Sigmoid colon (tissue), 7 donors: Measurements from ENCODE around the gene CAPNS1. TPM values are rescaled to one million over a fixed set of nuclear protein-coding genes. Genes with fewer than 3 reads are reported as not detected.

ENCODE experiments used
- DNase-seq: peaks from one replicate; pipeline ENCODE4 v3.0.0-alpha.2; 2019
- H3K27ac ChIP-seq, 4 donors: fragments of 200-600 bp; sonication (generic); one replicate each; pipeline ENCODE4 v1.5.1; 2016 to 2019; ENCODE audit warnings: mild to moderate bottlenecking in 1 of 4
- H3K27me3 ChIP-seq, 3 donors: fragments of 200-600 bp; sonication (generic); one replicate each; pipeline ENCODE4 v1.5.1; 2019; ENCODE audit warnings: mild to moderate bottlenecking in 1 of 3
- H3K36me3 ChIP-seq, 4 donors: fragments of 200-600 bp; sonication (generic); one replicate each; pipeline ENCODE4 v1.5.1; 2016 to 2019
- H3K4me1 ChIP-seq, 4 donors: fragments of 200-600 bp; sonication (generic); one replicate each; pipeline ENCODE4 v1.5.1; 2017 to 2019
- H3K4me3 ChIP-seq, 4 donors: fragments of 200-600 bp; sonication (generic); one replicate each; pipeline ENCODE4 v1.5.1; 2017 to 2019; ENCODE audit warnings: mild to moderate bottlenecking in 2 of 4, moderate library complexity in 1 of 4
- H3K9me3 ChIP-seq, 4 donors: fragments of 200-600 bp in 3 of 4; sonication (generic) in 3 of 4; one replicate each; pipeline versions ENCODE4 v1.5.1 to v1.6.1; 2013 to 2019
- EP300 ChIP-seq, 4 donors: sonication (generic); formaldehyde crosslinking; IDR thresholded peaks; one replicate each; pipeline ENCODE4 v1.6.1; 2017; ENCODE audit warnings: antibody characterized with exemption in 4 of 4
- POLR2A ChIP-seq, 2 donors: fragments of 450-650 bp; IDR thresholded peaks; one replicate each; pipeline ENCODE4 v1.6.1; 2016; ENCODE audit warnings: antibody characterized with exemption in 2 of 2, mild to moderate bottlenecking in 2 of 2, moderate library complexity in 2 of 2
- POLR2AphosphoS5 ChIP-seq, 4 donors: sonication (generic); formaldehyde crosslinking; IDR thresholded peaks; one replicate each; pipeline ENCODE4 v1.6.1; 2017; ENCODE audit warnings: antibody characterized with exemption in 4 of 4
- WGBS, 2 donors: extraction: QIAGEN DNeasy Blood & Tissue Kit; methylation state at CpG; one replicate each; pipeline ENCODE4 v1.1.7; 2013; 5-methylcytosine and 5-hydroxymethylcytosine counted together
- intact Hi-C: fragments of 100-400 bp; cut with DNase I; formaldehyde crosslinking; loops from one replicate; pipeline ENCODE4 v1.15.1; 2023
- polyA plus RNA-seq, 3 donors: library from polyadenylated mRNA; stranded (reverse); fragments of 200-250 nt; gene quantifications; one replicate each; pipeline ENCODE4 v1.2.3, GENCODE V29; 2013
- total RNA-seq, 4 donors: library from RNA; depleted of rRNA; stranded (reverse); fragments of >200 nt; gene quantifications; one replicate each; pipeline ENCODE4 v1.1.0, GENCODE V29; 2016
- TF ChIP-seq, protein P1 (sequence below), 4 experiments: fragments of 450-650 bp in 3 of 4; fragments of 200-600 bp in 1 of 4; IDR thresholded peaks; one replicate each; pipeline ENCODE4 v1.5.1; 2016 to 2019; ENCODE audit warnings: antibody characterized with exemption in 4 of 4, mild to moderate bottlenecking in 3 of 4, moderate library complexity in 2 of 4
- donor health status: healthy with polysubstance abuse.
- donor health status: Bipolar disorder and iron deficiency.
- donor health status: healthy.

Gene CAPNS1
- total and polyA plus RNA-seq, 7 donors: 101 to 938 (median 116) TPM

DNA sequence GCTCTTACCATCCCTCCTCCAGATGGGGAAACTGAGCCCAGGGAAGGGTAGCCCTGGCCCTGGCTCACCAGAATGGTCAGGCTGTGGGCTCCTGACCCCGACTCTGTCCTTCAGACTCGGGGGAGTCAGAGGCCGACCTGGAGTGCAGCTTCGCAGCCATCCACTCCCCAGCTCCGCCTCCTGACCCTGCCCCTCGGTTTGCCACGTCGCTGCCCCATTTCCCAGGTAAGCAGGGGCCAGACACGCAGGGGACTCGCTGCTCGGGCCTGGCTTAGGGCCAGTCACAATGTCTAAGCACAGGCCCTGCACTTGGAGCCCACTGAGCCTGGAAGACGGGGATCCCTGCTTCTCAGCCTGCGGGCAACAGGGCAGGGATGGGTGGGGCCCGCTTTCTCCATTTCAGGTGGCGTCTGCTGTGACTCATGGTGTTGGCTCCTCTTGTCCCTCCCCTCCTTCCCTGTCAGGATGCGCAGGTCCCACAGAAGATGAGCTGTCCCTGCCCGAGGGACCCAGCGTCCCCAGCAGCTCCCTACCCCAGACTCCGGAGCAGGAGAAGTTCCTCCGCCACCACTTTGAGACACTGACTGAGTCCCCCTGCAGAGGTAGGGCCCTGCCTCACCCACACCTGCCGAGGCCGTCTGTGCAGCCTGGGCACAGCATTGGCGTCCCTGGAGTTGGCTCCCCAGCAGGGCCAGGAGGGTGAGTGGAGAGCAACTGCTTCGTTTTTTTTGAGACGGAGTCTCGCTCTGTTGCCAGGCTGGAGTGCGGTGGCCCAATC, 38.1 kb upstream of the CAPNS1 start:
- intact Hi-C loops: no loop called here
- WGBS, 2 donors: 91 to 94% methylated on average over 27 of the region's 27 CpGs

DNA sequence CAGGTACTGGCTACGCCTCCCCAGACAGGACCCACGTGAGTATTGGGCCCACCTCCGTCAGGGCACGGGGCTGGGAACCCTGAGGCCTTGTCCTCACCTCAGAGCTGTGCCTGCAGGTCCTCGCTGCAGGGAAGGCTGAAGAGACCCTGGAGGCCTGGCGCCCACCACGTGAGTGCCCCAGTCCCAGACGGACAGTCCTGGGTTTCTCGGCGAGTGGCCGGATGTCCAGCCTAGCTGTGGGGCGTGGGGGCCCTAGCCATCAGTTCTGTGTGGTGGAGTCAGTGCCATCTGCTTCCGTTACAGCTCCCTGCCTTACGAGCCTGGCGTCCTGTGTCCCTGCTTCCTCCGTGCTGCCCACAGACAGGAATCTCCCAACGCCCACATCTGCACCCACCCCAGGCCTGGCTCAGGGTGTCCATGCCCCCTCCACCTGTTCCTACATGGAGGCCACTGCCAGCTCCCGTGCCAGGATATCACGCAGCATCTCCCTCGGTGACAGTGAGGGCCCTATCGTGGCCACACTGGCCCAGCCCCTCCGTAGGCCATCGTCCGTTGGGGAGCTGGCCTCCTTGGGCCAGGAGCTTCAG, 36.7 kb upstream of the CAPNS1 start:
- no peak for TF ChIP-seq POLR2A (IDR thresholded peaks at IDR 0.05)
- TF ChIP-seq EP300 (IDR thresholded peaks at IDR 0.05): no peak
- TF ChIP-seq POLR2AphosphoS5 (IDR thresholded peaks at IDR 0.05): no peak
- Histone ChIP-seq H3K4me1 (no peaks in the 10 kb centered on the region), H3K27ac (no peak overlapping the region), H3K9me3 (no peaks in the 10 kb centered on the region), H3K36me3 (peaks cover 0 to 6% (median 0%) of the 10 kb centered on the region in 4 donors), H3K27me3 (no peaks in the 10 kb centered on the region), H3K4me3 (no peak overlapping the region)
- 92 to 94% methylated on average over 24 of the region's 24 CpGs for WGBS, 2 donors
- intact Hi-C loops: no loop called here
- DNase-seq: no peak

More for the DNA sequence above, 38.1 kb upstream of the CAPNS1 start:
- Histone ChIP-seq H3K36me3 (peaks cover 0 to under 1% (median 0%) of the 10 kb centered on the region in 4 donors), H3K9me3 (no peaks in the 10 kb centered on the region), H3K4me1 (no peaks in the 10 kb centered on the region), H3K27me3 (no peaks in the 10 kb centered on the region), H3K27ac (no peak overlapping the region), H3K4me3 (no peak overlapping the region)
- DNase-seq: no peak
- TF ChIP-seq, protein P1, sequence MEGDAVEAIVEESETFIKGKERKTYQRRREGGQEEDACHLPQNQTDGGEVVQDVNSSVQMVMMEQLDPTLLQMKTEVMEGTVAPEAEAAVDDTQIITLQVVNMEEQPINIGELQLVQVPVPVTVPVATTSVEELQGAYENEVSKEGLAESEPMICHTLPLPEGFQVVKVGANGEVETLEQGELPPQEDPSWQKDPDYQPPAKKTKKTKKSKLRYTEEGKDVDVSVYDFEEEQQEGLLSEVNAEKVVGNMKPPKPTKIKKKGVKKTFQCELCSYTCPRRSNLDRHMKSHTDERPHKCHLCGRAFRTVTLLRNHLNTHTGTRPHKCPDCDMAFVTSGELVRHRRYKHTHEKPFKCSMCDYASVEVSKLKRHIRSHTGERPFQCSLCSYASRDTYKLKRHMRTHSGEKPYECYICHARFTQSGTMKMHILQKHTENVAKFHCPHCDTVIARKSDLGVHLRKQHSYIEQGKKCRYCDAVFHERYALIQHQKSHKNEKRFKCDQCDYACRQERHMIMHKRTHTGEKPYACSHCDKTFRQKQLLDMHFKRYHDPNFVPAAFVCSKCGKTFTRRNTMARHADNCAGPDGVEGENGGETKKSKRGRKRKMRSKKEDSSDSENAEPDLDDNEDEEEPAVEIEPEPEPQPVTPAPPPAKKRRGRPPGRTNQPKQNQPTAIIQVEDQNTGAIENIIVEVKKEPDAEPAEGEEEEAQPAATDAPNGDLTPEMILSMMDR (IDR thresholded peaks at IDR 0.05): no peak
- no peak for TF ChIP-seq POLR2AphosphoS5 (IDR thresholded peaks at IDR 0.05)
- no peak for TF ChIP-seq EP300 (IDR thresholded peaks at IDR 0.05)

DNA sequence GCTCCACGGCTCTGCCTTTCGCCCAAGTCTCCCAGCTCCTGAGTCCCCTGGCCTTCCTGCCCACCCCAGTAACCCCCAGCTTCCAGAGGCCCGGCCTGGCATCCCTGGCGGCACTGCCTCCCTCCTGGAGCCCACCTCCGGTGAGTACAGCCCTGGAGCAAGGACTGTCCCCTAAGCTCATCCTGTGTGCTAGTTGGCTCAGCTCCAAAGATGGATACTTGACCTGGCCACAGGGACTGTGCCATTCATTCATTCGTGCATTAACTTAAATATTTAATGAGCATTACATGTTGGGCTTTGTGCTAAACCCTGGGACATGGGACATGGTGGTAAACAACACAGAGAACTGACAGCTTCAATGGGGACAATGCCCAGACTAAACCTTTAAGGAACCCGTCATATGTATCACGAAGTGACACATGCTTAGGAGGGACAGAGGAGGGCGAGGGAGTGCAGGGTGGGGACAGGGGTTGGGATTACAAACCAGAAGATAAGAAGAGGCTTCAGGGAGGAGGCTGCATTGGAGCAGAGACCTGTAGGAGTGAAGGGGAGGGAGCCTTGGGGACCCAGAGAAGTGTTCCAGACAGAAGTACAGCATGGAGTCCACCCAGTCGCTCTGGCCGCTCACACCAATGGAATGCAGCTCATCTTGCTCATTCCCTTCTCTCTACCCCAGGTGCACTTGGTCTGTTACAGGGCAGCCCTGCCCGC, 35.9 kb upstream of the CAPNS1 start:
- Histone ChIP-seq H3K36me3 (peaks cover 0 to 11% (median 0%) of the 10 kb centered on the region in 4 donors), H3K27me3 (no peaks in the 10 kb centered on the region), H3K4me3 (no peak overlapping the region), H3K4me1 (no peaks in the 10 kb centered on the region), H3K27ac (no peak overlapping the region), H3K9me3 (no peaks in the 10 kb centered on the region)
- 94 to 95% methylated on average over 12 of the region's 12 CpGs for WGBS, 2 donors
- intact Hi-C loops: no loop called here
- DNase-seq: no peak
- TF ChIP-seq POLR2AphosphoS5 (IDR thresholded peaks at IDR 0.05): no peak
- TF ChIP-seq, protein P1 (IDR thresholded peaks at IDR 0.05): no peak
- TF ChIP-seq EP300 (IDR thresholded peaks at IDR 0.05): no peak
- no peak for TF ChIP-seq POLR2A (IDR thresholded peaks at IDR 0.05)

DNA sequence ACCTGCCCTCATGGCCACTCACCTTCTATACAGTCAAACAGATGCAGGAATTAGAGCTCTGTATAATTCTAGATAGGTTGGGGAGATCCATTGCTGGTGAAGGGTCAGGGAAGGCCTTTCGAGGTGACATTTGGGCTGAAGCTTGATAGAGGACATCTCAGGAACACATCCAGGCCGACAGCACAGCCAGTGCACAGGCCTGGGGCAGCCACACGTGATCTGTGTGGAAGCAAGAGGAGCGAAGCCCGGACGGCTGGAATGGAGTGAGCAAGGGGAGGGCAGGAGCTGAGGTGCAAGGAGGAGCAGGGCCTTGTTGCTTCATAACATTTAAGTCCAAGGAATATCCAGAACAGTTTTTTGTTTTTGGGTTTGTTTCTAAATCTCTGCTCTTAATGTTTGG, 33.4 kb upstream of the CAPNS1 start:
- Histone ChIP-seq H3K36me3 (peaks cover 0 to 23% (median 1%) of the 10 kb centered on the region in 4 donors), H3K27ac (no peak overlapping the region), H3K9me3 (no peaks in the 10 kb centered on the region), H3K4me1 (no peaks in the 10 kb centered on the region), H3K4me3 (no peak overlapping the region), H3K27me3 (no peaks in the 10 kb centered on the region)
- no peak for DNase-seq
- intact Hi-C loops: no loop called here
- WGBS, 2 donors: 94 to 95% methylated on average over 6 of the region's 6 CpGs
- TF ChIP-seq, protein P1 (IDR thresholded peaks at IDR 0.05): no peak
- TF ChIP-seq EP300 (IDR thresholded peaks at IDR 0.05) (no peak), POLR2AphosphoS5 (IDR thresholded peaks at IDR 0.05) (no peak), POLR2A (IDR thresholded peaks at IDR 0.05) (no peak)

DNA sequence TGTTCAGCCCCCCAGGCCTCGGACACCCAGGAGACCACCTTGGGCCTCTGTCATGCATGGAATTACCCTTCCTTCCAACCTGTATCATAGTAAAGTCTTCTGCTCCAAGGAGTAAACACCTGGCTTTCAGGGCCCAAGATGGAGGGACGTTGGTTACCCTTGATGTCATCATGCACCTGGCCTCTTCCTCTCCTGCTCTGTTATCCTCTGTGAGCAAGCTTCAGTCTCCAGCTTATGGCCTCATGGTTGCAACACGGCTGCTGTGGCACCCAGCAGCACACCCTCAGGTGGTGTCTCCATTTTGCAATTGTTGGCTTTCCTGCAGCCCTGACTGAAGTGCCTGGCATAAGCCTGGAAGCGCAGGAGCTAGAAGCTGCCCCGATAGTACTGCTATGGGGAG, 32.9 kb upstream of the CAPNS1 start:
- H3K27me3 ChIP-seq: no peaks in the 10 kb centered on the region
- TF ChIP-seq, protein P1 (IDR thresholded peaks at IDR 0.05): no peak
- TF ChIP-seq POLR2A (IDR thresholded peaks at IDR 0.05): no peak
- TF ChIP-seq POLR2AphosphoS5 (IDR thresholded peaks at IDR 0.05): no peak
- TF ChIP-seq EP300 (IDR thresholded peaks at IDR 0.05): no peak
- no peaks in the 10 kb centered on the region for H3K9me3 ChIP-seq
- intact Hi-C loops: no loop called here
- 93% methylated on average over 5 of the region's 5 CpGs for WGBS, 2 donors
- no peaks in the 10 kb centered on the region for H3K4me1 ChIP-seq
- DNase-seq: no peak
- H3K36me3 ChIP-seq: peaks cover 0 to 28% (median 3%) of the 10 kb centered on the region in 4 donors
- H3K4me3 ChIP-seq: no peak overlapping the region
- H3K27ac ChIP-seq: no peak overlapping the region
